HCT116 (cell line): ENCODE data around the gene HOMER3. TPM values are rescaled to one million over a fixed set of nuclear protein-coding genes. Genes with fewer than 3 reads are reported as not detected.

ENCODE experiments used
- ATAC-seq: fragments of 200-7000 bp; cut with Tn5 transposase; 2 replicates; pipeline ENCODE4 v1.9.1; 2020; ENCODE audit warnings: mild to moderate bottlenecking, moderate library complexity
- BruUV-seq: library from RNA; stranded (reverse); fragments of 400-500 nt; replicated peaks from 2 replicates; lab custom pipeline; 2021; lab: Mats Ljungman, UMichigan
- CTCF ChIA-PET: fragments of 300-600 bp; sonication (Branson Sonifier 250); formaldehyde crosslinking; loops from one replicate; lab custom pipeline; 2021; ENCODE audit warnings: antibody characterized with exemption; lab: Charles Lee
- POLR2A ChIA-PET: fragments of 300-600, 350-600 bp; sonication (Branson Sonifier 250); formaldehyde crosslinking; loops from one replicate; lab custom pipeline; 2021; ENCODE audit warnings: antibody characterized with exemption; lab: Charles Lee
- RAD21 ChIA-PET, 2 experiments: fragments of 300-600 bp; sonication (Branson Sonifier 250); formaldehyde crosslinking; loops; one replicate each; lab custom pipeline; 2023; ENCODE audit warnings: low total read pairs in 2 of 2; ENCODE audit not compliant: uncharacterized antibody in 2 of 2, unreplicated experiment in 2 of 2, low non-redundant PET in 1 of 2; lab: Charles Lee
- DNase-seq: peaks from one replicate; pipeline ENCODE4 v3.0.0-alpha.2; 2010; ENCODE audit warnings: low read depth, low spot score
- H2AFZ ChIP-seq: fragments of 200-600 bp; shearing (Covaris generic), sonication (generic); 2 replicates; pipeline ENCODE4 v1.6.1; 2017; ENCODE audit warnings: low read depth, mixed run types, mixed read lengths, antibody characterized with exemption, low read length; ENCODE audit not compliant: poor library complexity, severe bottlenecking
- H3K27ac ChIP-seq: 2 replicates; pipeline ENCODE4 v1.5.1; 2012; ENCODE audit warnings: low read depth, low read length
- H3K27me3 ChIP-seq: fragments of 200-600 bp; sonication (generic); 2 replicates; pipeline ENCODE4 v1.6.1; 2016; ENCODE audit warnings: mixed run types, low read length, mixed read lengths; ENCODE audit not compliant: insufficient read depth
- H3K36me3 ChIP-seq, 2 experiments: fragments of 200-500 bp in 1 of 2; fragments of 200-600 bp in 1 of 2; sonication (Bioruptor generic) in 1 of 2; sonication (generic) in 1 of 2; 2 replicates each; pipeline versions ENCODE4 v1.5.1 to v1.6.1; 2014 to 2016; ENCODE audit warnings: low read length in 2 of 2, inconsistent platforms in 1 of 2, mixed read lengths in 1 of 2, mixed run types in 1 of 2; ENCODE audit not compliant: insufficient read depth in 2 of 2, control insufficient read depth in 1 of 2
- H3K4me1 ChIP-seq, 2 experiments: fragments of 200-600 bp in 1 of 2; sonication (generic) in 1 of 2; 2 replicates each; pipeline versions ENCODE4 v1.5.1 to v1.6.1; 2012 to 2017; ENCODE audit warnings: low read length in 2 of 2, inconsistent platforms in 1 of 2, mild to moderate bottlenecking in 1 of 2, mixed read lengths in 1 of 2, mixed run types in 1 of 2, moderate library complexity in 1 of 2; ENCODE audit not compliant: insufficient read depth in 2 of 2, control insufficient read depth in 1 of 2
- H3K4me2 ChIP-seq: fragments of 200-600 bp; sonication (generic); 2 replicates; pipeline ENCODE4 v1.6.1; 2017; ENCODE audit warnings: mixed run types, low read length, mixed read lengths
- H3K4me3 ChIP-seq, 2 experiments: fragments of 200-600 bp in 1 of 2; sonication (generic) in 1 of 2; replicated peaks in 1 of 2; 2 replicates each; pipeline ENCODE4 v1.5.1; 2011 to 2016; ENCODE audit warnings: low read length in 2 of 2, control low read depth in 1 of 2, low read depth in 1 of 2, mild to moderate bottlenecking in 1 of 2, mixed read lengths in 1 of 2, mixed run types in 1 of 2
- H3K79me2 ChIP-seq: fragments of 200-600 bp; sonication (generic); 2 replicates; pipeline ENCODE4 v1.6.1; 2017; ENCODE audit warnings: mild to moderate bottlenecking, mixed run types, low read length, moderate library complexity, mixed read lengths; ENCODE audit not compliant: insufficient read depth
- H3K9ac ChIP-seq: fragments of 200-600 bp; sonication (generic); 2 replicates; pipeline ENCODE4 v1.6.1; 2016; ENCODE audit warnings: low read length, mixed read lengths
- H3K9me2 ChIP-seq: fragments of 200-600 bp; sonication (generic), shearing (Covaris generic); 2 replicates; pipeline ENCODE4 v1.6.1; 2017; ENCODE audit warnings: mixed run types, mild to moderate bottlenecking, moderate library complexity; ENCODE audit not compliant: insufficient read depth
- H3K9me3 ChIP-seq, 2 experiments: fragments of 200-500 bp in 1 of 2; fragments of 200-600 bp in 1 of 2; sonication (Bioruptor generic) in 1 of 2; sonication (generic) in 1 of 2; 2 replicates each; pipeline ENCODE4 v1.6.1; 2014 to 2017; ENCODE audit warnings: low read length in 2 of 2, mixed read lengths in 2 of 2, inconsistent platforms in 1 of 2, low read depth in 1 of 2, mild to moderate bottlenecking in 1 of 2, mixed run types in 1 of 2, moderate library complexity in 1 of 2; ENCODE audit not compliant: control insufficient read depth in 1 of 2, insufficient read depth in 1 of 2
- H4K20me1 ChIP-seq: fragments of 200-600 bp; sonication (generic), shearing (Covaris generic); 2 replicates; pipeline ENCODE4 v1.6.1; 2017; ENCODE audit warnings: mixed run types, mild to moderate bottlenecking, moderate library complexity; ENCODE audit not compliant: insufficient read depth
- CTCF ChIP-seq, 3 experiments: fragments of 200-600 bp in 1 of 3; sonication (generic) in 1 of 3; IDR thresholded peaks in 2 of 3; conservative IDR thresholded peaks in 1 of 3; 2 replicates each; pipeline ENCODE4 v1.5.1; 2012 to 2017; ENCODE audit warnings: low read depth in 2 of 3, low read length in 2 of 3, antibody characterized with exemption in 1 of 3, borderline replicate concordance in 1 of 3, control low read depth in 1 of 3, mild to moderate bottlenecking in 1 of 3, mixed read lengths in 1 of 3, mixed run types in 1 of 3, moderate library complexity in 1 of 3; ENCODE audit not compliant: insufficient read depth in 1 of 3
- EGR1 ChIP-seq: IDR thresholded peaks from 2 replicates; pipeline ENCODE4 v1.6.1; 2012; ENCODE audit warnings: low read depth
- EZH2phosphoT487 ChIP-seq: fragments of 200-600 bp; IDR thresholded peaks from 2 replicates; pipeline ENCODE4 v1.6.1; 2018; ENCODE audit warnings: antibody characterized with exemption, borderline replicate concordance
- FOSL1 ChIP-seq: IDR thresholded peaks from 2 replicates; pipeline ENCODE4 v1.6.1; 2012; ENCODE audit warnings: low read depth
- JUND ChIP-seq: IDR thresholded peaks from 2 replicates; pipeline ENCODE4 v1.6.1; 2012
- MAX ChIP-seq: IDR thresholded peaks from 2 replicates; pipeline ENCODE4 v1.6.1; 2012
- POLR2A ChIP-seq: IDR thresholded peaks from 2 replicates; pipeline ENCODE4 v1.7.0; 2011; ENCODE audit warnings: borderline replicate concordance; ENCODE audit not compliant: insufficient read depth, insufficient read length; ENCODE audit errors: extremely low read depth
- POLR2AphosphoS5 ChIP-seq: IDR thresholded peaks from 2 replicates; pipeline ENCODE4 v1.6.1; 2011; ENCODE audit warnings: mild to moderate bottlenecking, low read depth, low read length, moderate library complexity
- RAD21 ChIP-seq: IDR thresholded peaks from 2 replicates; pipeline ENCODE4 v1.6.1; 2012; ENCODE audit warnings: low read depth, mild to moderate bottlenecking
- SRF ChIP-seq: IDR thresholded peaks from 2 replicates; pipeline ENCODE4 v1.6.1; 2012; ENCODE audit warnings: low read depth
- TCF7L2 ChIP-seq: IDR thresholded peaks from 2 replicates; pipeline ENCODE4 v1.7.0; 2011; ENCODE audit warnings: borderline replicate concordance, inconsistent platforms; ENCODE audit not compliant: insufficient read depth, insufficient read length; ENCODE audit errors: extremely low read depth
- YY1 ChIP-seq: IDR thresholded peaks from 2 replicates; pipeline ENCODE4 v1.6.1; 2011; ENCODE audit warnings: low read length, low read depth, moderate library complexity, mild to moderate bottlenecking; ENCODE audit not compliant: insufficient replicate concordance; ENCODE audit errors: extremely low read depth
- ZBTB33 ChIP-seq: IDR thresholded peaks from 2 replicates; pipeline ENCODE4 v1.6.1; 2011; ENCODE audit warnings: mild to moderate bottlenecking, low read length, moderate library complexity; ENCODE audit not compliant: insufficient replicate concordance; ENCODE audit errors: extremely low read depth
- intact Hi-C: fragments of 100-400 bp; cut with micrococcal nuclease; formaldehyde crosslinking; loops from 2 replicates; pipeline ENCODE4 v1.10.0; 2022
- total RNA-seq: library from RNA; stranded (reverse); gene quantifications from one replicate; pipeline ENCODE4 v1.2.1, GENCODE V29; 2021; ENCODE audit not compliant: unreplicated experiment

HOMER3 gene
- total RNA-seq, 1 experiment from 2014 or later, result 45.2 TPM

GRCh38 chr19:18982669-18983068, 41.7 kb upstream of the HOMER3 start (continued):
- TF ChIP-seq EZH2phosphoT487, result no peak
- TF ChIP-seq SRF, result no peak
- no peak for TF ChIP-seq MAX
- TF ChIP-seq EGR1, result no peak
- no peak for TF ChIP-seq FOSL1
- no peak for TF ChIP-seq RAD21
- TF ChIP-seq POLR2AphosphoS5, result no peak
- no peak for TF ChIP-seq TCF7L2

GRCh38 chr19:18980432-18981020, 39.5 kb upstream of the HOMER3 start:
- Histone ChIP-seq H3K9ac (no peak overlapping the region), H3K9me2 (no peaks in the 10 kb centered on the region), H3K4me2 (no peak overlapping the region), H3K4me1 (no peaks in the 10 kb centered on the region), H3K27me3 (no peaks in the 10 kb centered on the region), H3K36me3 (no peaks in the 10 kb centered on the region), H3K4me3 (no peak overlapping the region), H3K27ac (no peak overlapping the region), H2AFZ (no peak overlapping the region), H3K9me3 (no peaks in the 10 kb centered on the region), H4K20me1 (no peaks in the 10 kb centered on the region), H3K79me2 (no peaks in the 10 kb centered on the region)
- DNase-seq (no peak), ATAC-seq (no peak)
- CTCF ChIA-PET, result no interaction called here
- intact Hi-C loops, result no loop called here
- TF ChIP-seq YY1, result no peak
- TF ChIP-seq MAX, result no peak
- no peak for TF ChIP-seq CTCF (IDR thresholded peaks at IDR 0.05 in 2 of 3, conservative IDR thresholded peaks at IDR 0.05 in 1 of 3; ENCODE audit: borderline replicate concordance in 1 of 3, insufficient read depth in 1 of 3, low read depth in 2 of 3, low read length in 2 of 3)
- TF ChIP-seq ZBTB33, result no peak
- TF ChIP-seq POLR2A, result no peak
- no peak for TF ChIP-seq JUND
- RAD21 ChIA-PET, result no interaction called here
- POLR2A ChIA-PET, result no interaction called here
- no TSS peak for BruUV-seq
